ENCODE results near the gene SLC29A2. TPM values are rescaled to one million over a fixed set of nuclear protein-coding genes. Genes with fewer than 3 reads are reported as not detected.
A peak's percentile ranks its signal among the peaks of the same experiment; 100 is the strongest.

Gene SLC29A2
- total and polyA plus RNA-seq, 9 donors, result 0.48 to 3.1 (median 0.78) TPM

DNA sequence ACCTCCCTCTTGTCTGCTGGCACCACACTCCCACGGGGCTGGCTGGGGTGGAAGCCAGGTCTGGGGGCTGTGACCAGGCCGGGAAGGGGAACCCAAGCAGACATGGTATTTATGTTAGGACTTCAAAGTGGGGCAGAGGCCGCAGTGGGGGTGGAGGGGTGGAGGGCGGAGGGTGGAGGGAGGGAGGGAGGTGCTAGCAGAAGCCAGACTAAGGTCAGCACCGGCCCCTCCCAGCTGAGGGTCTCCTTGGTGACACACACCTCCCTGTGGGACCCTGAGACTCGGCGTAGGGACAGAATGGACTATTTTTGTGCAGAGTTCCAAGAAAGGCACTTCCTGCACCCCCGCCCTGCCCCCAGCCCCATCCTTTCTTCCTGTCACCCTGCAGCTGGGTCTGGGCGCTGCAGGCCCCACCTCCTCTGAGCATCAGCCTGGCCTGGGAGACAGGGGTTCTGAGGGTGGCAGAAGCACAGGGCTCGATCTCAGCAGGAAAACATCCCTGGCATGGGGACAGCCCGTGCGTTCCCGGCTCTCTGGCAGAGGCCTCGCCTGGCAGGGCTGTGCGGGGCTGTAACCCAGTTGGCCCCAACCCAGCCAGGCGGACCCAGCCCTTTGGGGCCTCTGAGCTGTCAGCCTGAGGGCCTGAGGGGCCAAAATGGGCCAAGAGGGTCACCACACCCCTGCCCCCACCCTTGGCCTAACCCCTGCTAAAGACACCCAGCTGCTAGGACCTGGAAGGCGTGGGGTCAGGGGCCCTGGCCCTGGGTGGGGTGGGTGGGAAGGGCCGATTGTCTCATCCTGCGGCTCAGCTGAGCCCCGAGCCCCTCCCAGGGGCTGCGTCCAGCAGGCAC, 45.1 kb downstream of the SLC29A2 start:
- intact Hi-C loops (cut with DNase I), result no loop called here
- Histone ChIP-seq H3K4me1 (ENCODE audit: insufficient read depth) (peaks cover 14% of the 10 kb centered on the region), H3K9me3 (no peaks in the 10 kb centered on the region), H3K27me3 (no peaks in the 10 kb centered on the region), H3K36me3 (no peaks in the 10 kb centered on the region), H3K27ac (peak overlapping the region in 1 of 2 donors; percentile 22), H3K4me3 (no peak overlapping the region)
- 31 to 40% (median 37%) methylated on average over 20 to 21 of the region's 21 CpGs for WGBS, 3 donors
- DNase-seq, result peak in 2 of 5 donors; percentile 24 to 66
- TF ChIP-seq EP300 (IDR thresholded peaks at IDR 0.05), result no peak
- TF ChIP-seq POLR2A (IDR thresholded peaks at IDR 0.05), result no peak

DNA sequence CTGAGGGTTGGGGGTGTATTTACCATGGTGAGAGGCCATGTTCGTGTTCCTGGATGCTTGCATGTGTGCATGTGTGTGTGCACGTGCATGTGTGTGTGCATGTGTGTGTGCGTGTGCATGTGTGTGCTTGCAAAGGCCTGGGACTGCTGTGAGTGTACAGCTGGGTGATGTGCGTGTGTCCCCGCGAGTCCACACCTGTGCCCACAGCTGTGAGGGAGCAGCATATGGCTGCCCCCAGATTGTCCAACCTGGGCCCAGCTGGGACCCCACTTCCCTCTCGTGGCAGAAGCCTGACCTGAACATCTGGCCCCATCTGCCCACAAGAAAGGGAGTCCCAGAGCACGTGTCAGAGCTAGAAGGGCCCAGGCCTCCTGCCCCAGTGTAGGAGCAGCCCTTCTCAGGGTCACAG, 46.3 kb downstream of the SLC29A2 start:
- TF ChIP-seq, protein P1, sequence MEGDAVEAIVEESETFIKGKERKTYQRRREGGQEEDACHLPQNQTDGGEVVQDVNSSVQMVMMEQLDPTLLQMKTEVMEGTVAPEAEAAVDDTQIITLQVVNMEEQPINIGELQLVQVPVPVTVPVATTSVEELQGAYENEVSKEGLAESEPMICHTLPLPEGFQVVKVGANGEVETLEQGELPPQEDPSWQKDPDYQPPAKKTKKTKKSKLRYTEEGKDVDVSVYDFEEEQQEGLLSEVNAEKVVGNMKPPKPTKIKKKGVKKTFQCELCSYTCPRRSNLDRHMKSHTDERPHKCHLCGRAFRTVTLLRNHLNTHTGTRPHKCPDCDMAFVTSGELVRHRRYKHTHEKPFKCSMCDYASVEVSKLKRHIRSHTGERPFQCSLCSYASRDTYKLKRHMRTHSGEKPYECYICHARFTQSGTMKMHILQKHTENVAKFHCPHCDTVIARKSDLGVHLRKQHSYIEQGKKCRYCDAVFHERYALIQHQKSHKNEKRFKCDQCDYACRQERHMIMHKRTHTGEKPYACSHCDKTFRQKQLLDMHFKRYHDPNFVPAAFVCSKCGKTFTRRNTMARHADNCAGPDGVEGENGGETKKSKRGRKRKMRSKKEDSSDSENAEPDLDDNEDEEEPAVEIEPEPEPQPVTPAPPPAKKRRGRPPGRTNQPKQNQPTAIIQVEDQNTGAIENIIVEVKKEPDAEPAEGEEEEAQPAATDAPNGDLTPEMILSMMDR (IDR thresholded peaks at IDR 0.05), result no peak
- no peak for TF ChIP-seq EP300 (IDR thresholded peaks at IDR 0.05)
- TF ChIP-seq POLR2A (IDR thresholded peaks at IDR 0.05), result no peak
- WGBS, 3 donors, result 69 to 78% (median 78%) methylated on average over 8 of the region's 8 CpGs
- Histone ChIP-seq H3K27ac (no peak overlapping the region), H3K27me3 (no peaks in the 10 kb centered on the region), H3K4me3 (no peak overlapping the region), H3K9me3 (no peaks in the 10 kb centered on the region), H3K36me3 (no peaks in the 10 kb centered on the region), H3K4me1 (ENCODE audit: insufficient read depth) (peaks cover 14% of the 10 kb centered on the region)
- intact Hi-C loops (cut with DNase I), result no loop called here
- DNase-seq, result no peak

DNA sequence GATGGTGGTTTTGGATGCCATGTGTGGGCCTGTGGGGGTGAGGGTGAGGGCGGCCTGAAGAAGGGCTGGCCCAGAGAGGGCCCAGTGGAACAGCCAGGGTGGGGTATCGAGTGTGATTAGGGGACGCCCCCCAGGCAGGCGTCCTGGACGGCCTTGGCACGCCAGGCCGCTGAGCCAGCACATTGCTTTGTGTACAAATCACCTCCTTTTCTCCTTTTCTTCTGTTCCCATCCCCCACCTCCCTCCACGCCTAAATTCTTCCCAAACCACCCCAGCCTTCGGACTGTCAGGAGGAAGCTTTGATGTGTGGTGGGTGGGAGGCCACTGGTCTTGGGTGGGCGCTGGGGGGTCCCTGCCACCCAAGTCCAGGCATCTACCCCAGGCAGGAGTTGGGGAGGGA, 46.9 kb downstream of the SLC29A2 start:
- no peak overlapping the region for H3K27ac ChIP-seq
- intact Hi-C loops (cut with DNase I), result no loop called here
- 26 to 42% (median 35%) methylated on average over 10 of the region's 10 CpGs for WGBS, 3 donors
- H3K9me3 ChIP-seq, result no peaks in the 10 kb centered on the region
- no peaks in the 10 kb centered on the region for H3K27me3 ChIP-seq
- TF ChIP-seq EP300 (IDR thresholded peaks at IDR 0.05), result no peak
- no peak for TF ChIP-seq POLR2A (IDR thresholded peaks at IDR 0.05)
- TF ChIP-seq, protein P1 (IDR thresholded peaks at IDR 0.05), result no peak
- peaks cover 14% of the 10 kb centered on the region for H3K4me1 ChIP-seq (ENCODE audit: insufficient read depth)
- H3K36me3 ChIP-seq, result no peaks in the 10 kb centered on the region
- DNase-seq, result peak in 2 of 5 donors; percentile 15 to 69
- H3K4me3 ChIP-seq, result no peak overlapping the region

DNA sequence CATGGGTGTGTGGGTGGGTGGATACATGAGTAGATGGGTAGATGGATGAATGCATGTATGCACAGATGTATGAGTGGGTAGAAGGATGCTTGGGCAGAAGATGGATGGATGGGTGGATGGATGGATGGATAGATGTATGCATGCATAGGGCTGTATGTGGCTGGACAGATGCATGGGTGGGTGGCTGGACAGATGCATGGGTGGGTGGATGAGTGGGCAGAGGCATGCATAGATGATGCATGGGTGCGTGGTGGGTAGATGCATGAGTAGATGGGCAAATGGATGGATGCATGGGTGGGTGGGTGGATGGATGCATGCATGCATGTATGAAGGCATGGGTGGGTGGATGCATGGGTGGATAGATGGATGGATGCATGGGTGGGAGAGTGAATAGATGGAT, 47.9 kb downstream of the SLC29A2 start:
- peaks cover 14% of the 10 kb centered on the region for H3K4me1 ChIP-seq (ENCODE audit: insufficient read depth)
- TF ChIP-seq EP300 (IDR thresholded peaks at IDR 0.05) (no peak), POLR2A (IDR thresholded peaks at IDR 0.05) (no peak)
- TF ChIP-seq, protein P1 (IDR thresholded peaks at IDR 0.05), result no peak
- WGBS, 3 donors, result 97 to 100% (median 100%) methylated on average over 1 of the region's 1 CpG

More for the DNA sequence above, 47.9 kb downstream of the SLC29A2 start:
- intact Hi-C loops (cut with DNase I), result no loop called here
- Histone ChIP-seq H3K27ac (no peak overlapping the region), H3K4me3 (no peak overlapping the region), H3K27me3 (no peaks in the 10 kb centered on the region), H3K9me3 (no peaks in the 10 kb centered on the region), H3K36me3 (no peaks in the 10 kb centered on the region)
- DNase-seq, result no peak
